Ovary (tissue), 9 donors: ENCODE results near the gene FBXL13. TPM values are rescaled to one million over a fixed set of nuclear protein-coding genes. Genes with fewer than 3 reads are reported as not detected.

Experiments used
- DNase-seq, 5 donors: peaks; one replicate each; pipeline ENCODE4 v3.0.0-alpha.2; 2019 to 2020
- H3K27ac ChIP-seq, 2 donors: fragments of 200-600 bp; one replicate each; pipeline versions ENCODE4 v1.5.1 to v1.8.0; 2019 to 2022
- H3K27me3 ChIP-seq: fragments of 200-600 bp; one replicate; pipeline ENCODE4 v1.8.0; 2022
- H3K36me3 ChIP-seq: fragments of 200-600 bp; sonication (generic); one replicate; pipeline ENCODE4 v1.5.1; 2019
- H3K4me1 ChIP-seq: one replicate; pipeline ENCODE4 v1.8.1; 2013; ENCODE audit warnings: mild to moderate bottlenecking, moderate library complexity; ENCODE audit not compliant: insufficient read depth
- H3K4me3 ChIP-seq: fragments of 200-600 bp; sonication (generic); one replicate; pipeline ENCODE4 v1.5.1; 2017
- H3K9me3 ChIP-seq, 2 donors: fragments of 200-600 bp in 1 of 2; sonication (generic) in 1 of 2; one replicate each; pipeline versions ENCODE4 v1.5.1 to v1.8.1; 2013 to 2019; ENCODE audit warnings: mild to moderate bottlenecking in 1 of 2, moderate library complexity in 1 of 2
- EP300 ChIP-seq: sonication (generic); formaldehyde crosslinking; IDR thresholded peaks from one replicate; pipeline ENCODE4 v1.6.1; 2017; ENCODE audit warnings: antibody characterized with exemption
- POLR2A ChIP-seq: fragments of 450-650 bp; IDR thresholded peaks from one replicate; pipeline ENCODE4 v1.6.1; 2017; ENCODE audit warnings: antibody characterized with exemption, mild to moderate bottlenecking, moderate library complexity
- WGBS, 3 donors: extraction: QIAGEN DNeasy Blood & Tissue Kit in 1 of 3; methylation state at CpG; one replicate each; pipeline versions ENCODE4 v1.1.5 to v1.1.7; 2013 to 2017; 5-methylcytosine and 5-hydroxymethylcytosine counted together
- intact Hi-C, 4 donors: fragments of 100-400 bp; cut with DNase I; formaldehyde crosslinking; loops; one replicate each; pipeline versions ENCODE4 v1.11.0 to v1.15.1; 2022 to 2023
- polyA plus RNA-seq, 2 donors: library from polyadenylated mRNA; stranded (reverse); fragments of 200-250 nt in 1 of 2; fragments of 350-450 nt in 1 of 2; fragmentation: Illumina TruSeq in 1 of 2; extraction: RNeasy Lipid Tissue Mini Kit (QIAGEN cat#74804) in 1 of 2; gene quantifications; one replicate each; pipeline ENCODE4 v1.2.3, GENCODE V29; 2013 to 2014
- total RNA-seq, 7 donors: library from RNA; depleted of rRNA in 2 of 7; stranded (reverse); fragments of >200 nt in 2 of 7; fragmentation: NEBNext Ultra II Directional in 3 of 7; extraction: Animal tissue kit (Norgen Biotek cat#: 25700) in 3 of 7; gene quantifications; one replicate each; pipeline versions ENCODE4 v1.1.0 to v1.2.4, GENCODE V29; 2016 to 2023
- TF ChIP-seq, protein P1 (sequence below), 3 donors: fragments of 450-650 bp in 2 of 3; fragments of 200-600 bp in 1 of 3; IDR thresholded peaks; one replicate each; pipeline versions ENCODE4 v1.5.1 to v1.8.0; 2016 to 2022; ENCODE audit warnings: antibody characterized with exemption in 3 of 3, mild to moderate bottlenecking in 1 of 3
- donor health status: DM: no; HTN: no; CAD: no; lungs with moderate emphysema.
- donor health status: DM: no; HTN: no; CAD: no.
- donor health status: Bipolar disorder and iron deficiency.
- donor health status: DM: yes; HTN: yes; CAD: no.
- donor health status: DM: no; HTN: no; CAD: no.
- donor health status: DM: yes; HTN: yes; CAD: no.

Gene FBXL13
- total and polyA plus RNA-seq, 9 donors, result 1.1 to 13.3 (median 6.0) TPM

DNA sequence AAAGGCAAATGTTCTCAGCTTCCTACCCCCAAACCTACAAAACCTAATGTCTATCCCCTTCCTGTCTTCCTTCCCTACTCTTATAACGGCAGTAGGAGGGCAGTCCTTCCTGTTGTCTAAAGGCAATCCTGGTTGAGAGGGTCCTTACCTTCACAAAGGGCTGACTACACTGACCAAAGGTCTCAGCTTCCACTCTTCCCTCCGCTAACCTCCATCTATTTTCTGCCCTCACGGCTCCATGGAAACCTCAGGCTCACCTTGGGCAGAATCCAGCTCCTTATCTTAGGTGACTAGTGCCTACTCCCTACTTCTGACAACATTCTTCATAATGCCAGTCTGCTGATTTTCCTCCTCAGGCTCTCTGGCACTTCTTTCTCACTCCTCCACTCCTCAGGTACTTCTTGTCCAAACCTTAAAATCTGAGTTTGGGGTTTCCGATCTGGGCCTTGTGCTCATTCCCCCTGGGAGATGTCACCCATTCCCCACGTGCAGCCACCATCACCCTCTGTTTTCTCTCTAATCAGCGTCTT lies 542 bp downstream of the FBXL13 start:
- intact Hi-C loops, result loop anchor here in 1 of 4 donors (10.0 kb wide), 1 partner anchor 71 kb away; the partner anchor contains the start of gene NAPEPLD
- Histone ChIP-seq H3K4me1 (peaks cover 6% of the 10 kb centered on the region), H3K4me3 (peak overlapping the region; percentile 81), H3K9me3 (no peaks in the 10 kb centered on the region), H3K36me3 (no peaks in the 10 kb centered on the region), H3K27ac (peak overlapping the region; percentile 50 to 88), H3K27me3 (no peaks in the 10 kb centered on the region)
- WGBS, 3 donors, result 5 to 9% (median 7%) methylated on average over 6 of the region's 6 CpGs
- no peak for TF ChIP-seq POLR2A
- no peak for TF ChIP-seq EP300
- TF ChIP-seq, protein P1, sequence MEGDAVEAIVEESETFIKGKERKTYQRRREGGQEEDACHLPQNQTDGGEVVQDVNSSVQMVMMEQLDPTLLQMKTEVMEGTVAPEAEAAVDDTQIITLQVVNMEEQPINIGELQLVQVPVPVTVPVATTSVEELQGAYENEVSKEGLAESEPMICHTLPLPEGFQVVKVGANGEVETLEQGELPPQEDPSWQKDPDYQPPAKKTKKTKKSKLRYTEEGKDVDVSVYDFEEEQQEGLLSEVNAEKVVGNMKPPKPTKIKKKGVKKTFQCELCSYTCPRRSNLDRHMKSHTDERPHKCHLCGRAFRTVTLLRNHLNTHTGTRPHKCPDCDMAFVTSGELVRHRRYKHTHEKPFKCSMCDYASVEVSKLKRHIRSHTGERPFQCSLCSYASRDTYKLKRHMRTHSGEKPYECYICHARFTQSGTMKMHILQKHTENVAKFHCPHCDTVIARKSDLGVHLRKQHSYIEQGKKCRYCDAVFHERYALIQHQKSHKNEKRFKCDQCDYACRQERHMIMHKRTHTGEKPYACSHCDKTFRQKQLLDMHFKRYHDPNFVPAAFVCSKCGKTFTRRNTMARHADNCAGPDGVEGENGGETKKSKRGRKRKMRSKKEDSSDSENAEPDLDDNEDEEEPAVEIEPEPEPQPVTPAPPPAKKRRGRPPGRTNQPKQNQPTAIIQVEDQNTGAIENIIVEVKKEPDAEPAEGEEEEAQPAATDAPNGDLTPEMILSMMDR (IDR thresholded peaks at IDR 0.05), result no peak
- peak in 1 of 5 donors; percentile 24 for DNase-seq

- Histone ChIP-seq H3K4me1 (peaks cover 1% of the 10 kb centered on the region), H3K9me3 (no peaks in the 10 kb centered on the region), H3K27ac (no peak overlapping the region), H3K4me3 (no peak overlapping the region), H3K36me3 (no peaks in the 10 kb centered on the region), H3K27me3 (no peaks in the 10 kb centered on the region)
- intact Hi-C loops, result loop anchor here in 1 of 4 donors (10.0 kb wide), 1 partner anchor 74 kb away; the partner anchor contains the start of gene NAPEPLD
- DNase-seq, result no peak
- WGBS, 3 donors, result 86 to 96% (median 90%) methylated on average over 2 of the region's 2 CpGs
- TF ChIP-seq, protein P1 (IDR thresholded peaks at IDR 0.05), result no peak
- TF ChIP-seq EP300 (no peak), POLR2A (no peak)
These were observed 3.6 kb downstream of the FBXL13 start for GRCh38 chr7:103071000-103071399.

DNA sequence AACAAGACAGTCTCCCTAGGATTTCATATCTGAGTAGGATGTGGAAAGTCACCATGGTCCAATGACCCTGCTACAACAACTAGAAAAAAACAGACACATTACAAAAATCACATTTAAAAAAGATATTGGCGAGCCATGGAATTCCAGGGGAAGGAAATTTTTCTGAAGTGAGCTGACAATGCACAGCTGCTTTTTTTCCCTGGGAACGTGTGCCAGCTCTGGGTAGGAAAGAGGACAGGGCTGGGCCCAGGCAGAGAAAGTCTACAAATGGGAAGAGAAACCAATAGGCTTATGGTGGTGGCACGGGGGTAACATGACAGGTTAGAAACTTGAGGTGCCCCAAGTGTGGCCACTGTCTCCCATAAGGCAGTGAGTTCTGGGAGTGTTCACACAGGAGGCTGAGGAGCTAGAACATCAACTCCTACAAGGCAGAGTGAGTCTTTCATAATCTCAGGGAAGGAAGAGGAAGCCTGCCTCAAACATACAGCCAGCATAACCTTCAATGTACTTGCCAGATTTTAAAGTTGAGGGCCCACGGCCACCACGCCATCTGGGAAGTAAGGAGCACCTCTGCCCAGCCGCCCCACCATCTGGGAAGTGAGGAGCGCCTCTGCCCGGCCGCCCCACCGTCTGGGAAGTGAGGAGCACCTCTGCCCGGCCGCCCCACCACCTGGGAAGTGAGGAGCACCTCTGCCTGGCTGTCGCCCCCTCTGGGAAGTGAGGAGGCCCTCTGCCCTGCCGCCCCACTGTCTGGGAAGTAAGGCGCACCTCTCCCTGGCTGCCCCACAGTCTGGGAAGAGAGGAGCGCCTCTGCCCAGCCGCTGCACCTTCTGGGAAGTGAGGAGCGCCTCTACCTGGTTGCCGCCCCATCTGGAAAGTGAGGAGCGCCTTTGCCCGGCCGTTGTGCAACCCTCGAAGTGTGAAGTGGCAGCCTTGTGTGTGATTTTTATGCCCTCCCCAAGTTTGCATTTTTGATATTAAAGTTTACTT lies 5.9 kb downstream of the FBXL13 start:
- TF ChIP-seq POLR2A (no peak), EP300 (no peak)
- TF ChIP-seq, protein P1 (IDR thresholded peaks at IDR 0.05), result no peak
- Histone ChIP-seq H3K27me3 (no peaks in the 10 kb centered on the region), H3K4me3 (no peak overlapping the region), H3K27ac (no peak overlapping the region), H3K4me1 (no peaks in the 10 kb centered on the region), H3K36me3 (no peaks in the 10 kb centered on the region), H3K9me3 (no peaks in the 10 kb centered on the region)
- WGBS, 3 donors, result 90 to 93% (median 92%) methylated on average over 23 of the region's 23 CpGs
- no peak for DNase-seq
- intact Hi-C loops, result loop anchor here in 1 of 4 donors (10.0 kb wide), 1 partner anchor 304 kb away; no protein-coding TSS in a partner anchor

GRCh38 chr7:103065667-103066066 lies 8.9 kb downstream of the FBXL13 start:
- Histone ChIP-seq H3K27ac (no peak overlapping the region), H3K9me3 (no peaks in the 10 kb centered on the region), H3K4me1 (peaks cover 3% of the 10 kb centered on the region), H3K27me3 (no peaks in the 10 kb centered on the region), H3K36me3 (no peaks in the 10 kb centered on the region), H3K4me3 (no peak overlapping the region)
- intact Hi-C loops, result loop anchor here in 1 of 4 donors (10.0 kb wide), 1 partner anchor 301 kb away; no protein-coding TSS in a partner anchor
- 7 to 54% (median 13%) methylated on average over 1 of the region's 1 CpG for WGBS, 3 donors
- TF ChIP-seq, protein P1 (IDR thresholded peaks at IDR 0.05), result no peak
- TF ChIP-seq EP300 (no peak), POLR2A (no peak)
- DNase-seq, result peak in 2 of 5 donors; percentile 46 to 49
